ENCODE results near the gene PEX3.
A peak's percentile ranks its signal among the peaks of the same experiment; 100 is the strongest.

PEX3 gene

GRCh38 chr6:143451531-143451930, 926 bp downstream of the PEX3 start:
- no peak for ATAC-seq (ENCODE audit: insufficient read depth, low read depth)

GRCh38 chr6:143457563-143458359, 7.2 kb downstream of the PEX3 start:
- ATAC-seq (ENCODE audit: insufficient read depth, low read depth) (no peak), DNase-seq (no peak)
- no peak overlapping the region for H3K9ac ChIP-seq (ENCODE audit: low read depth, low read length)
- H2AFZ ChIP-seq (ENCODE audit: low read depth, low read length) = no peak overlapping the region
- TF ChIP-seq EZH2 (IDR thresholded peaks at IDR 0.05; ENCODE audit: borderline replicate concordance, low read depth, low read length, severe bottlenecking) = no peak
- no peak for TF ChIP-seq CTCF (IDR thresholded peaks at IDR 0.05; ENCODE audit: borderline replicate concordance, extremely low read depth, low read length, poor library complexity, severe bottlenecking)
- no peak overlapping the region for H3K4me3 ChIP-seq (ENCODE audit: low read depth in 1 of 2, low read length in 2 of 2)
- peaks cover 9% of the 10 kb centered on the region for H3K4me1 ChIP-seq (ENCODE audit: insufficient read depth, low read length)
- no peak overlapping the region for H3K27ac ChIP-seq (ENCODE audit: low read length)
- no peaks in the 10 kb centered on the region for H3K27me3 ChIP-seq (ENCODE audit: insufficient read depth, low read length, poor library complexity)
- H4K20me1 ChIP-seq (ENCODE audit: insufficient read depth, low read length) = no peaks in the 10 kb centered on the region
- no peaks in the 10 kb centered on the region for H3K9me3 ChIP-seq (ENCODE audit: insufficient read depth, low read length, severe bottlenecking)
- H3K36me3 ChIP-seq (ENCODE audit: insufficient read depth, low read length) = peaks cover 17% of the 10 kb centered on the region; the same call in 1 of the 2 replicates
- peaks cover 27% of the 10 kb centered on the region for H3K79me2 ChIP-seq (ENCODE audit: insufficient read depth, low read length)
- no peak overlapping the region for H3K4me2 ChIP-seq (ENCODE audit: insufficient read depth, low read length)

More at GRCh38 chr6:143451531-143451930, 926 bp downstream of the PEX3 start:
- H3K27me3 ChIP-seq (ENCODE audit: insufficient read depth, low read length, poor library complexity) = no peaks in the 10 kb centered on the region
- TF ChIP-seq EZH2 (IDR thresholded peaks at IDR 0.05; ENCODE audit: borderline replicate concordance, low read depth, low read length, severe bottlenecking) = no peak
- no peak for TF ChIP-seq CTCF (IDR thresholded peaks at IDR 0.05; ENCODE audit: borderline replicate concordance, extremely low read depth, low read length, poor library complexity, severe bottlenecking)
- H3K79me2 ChIP-seq (ENCODE audit: insufficient read depth, low read length) = peaks cover 70% of the 10 kb centered on the region
- no peaks in the 10 kb centered on the region for H3K9me3 ChIP-seq (ENCODE audit: insufficient read depth, low read length, severe bottlenecking)
- peak overlapping the region; percentile 75 for H3K9ac ChIP-seq (ENCODE audit: low read depth, low read length)
- H3K4me2 ChIP-seq (ENCODE audit: insufficient read depth, low read length) = peak overlapping the region; percentile 86
- DNase-seq = no peak
- peaks cover 4% of the 10 kb centered on the region; the same call in 1 of the 2 replicates for H3K36me3 ChIP-seq (ENCODE audit: insufficient read depth, low read length)
- H3K4me1 ChIP-seq (ENCODE audit: insufficient read depth, low read length) = peaks cover 39% of the 10 kb centered on the region
- peak overlapping the region; percentile 58 to 86; a peak in 3 of 4 replicates for H3K4me3 ChIP-seq (ENCODE audit: low read depth in 1 of 2, low read length in 2 of 2)
- H3K27ac ChIP-seq (ENCODE audit: low read length) = peak overlapping the region; percentile 79
- H4K20me1 ChIP-seq (ENCODE audit: insufficient read depth, low read length) = no peaks in the 10 kb centered on the region
- H2AFZ ChIP-seq (ENCODE audit: low read depth, low read length) = peak overlapping the region; percentile 93

GRCh38 chr6:143465546-143465945, 14.9 kb downstream of the PEX3 start:
- no peak for DNase-seq
- H3K9ac ChIP-seq (ENCODE audit: low read depth, low read length) = no peak overlapping the region

More at GRCh38 chr6:143465546-143465945, 14.9 kb downstream of the PEX3 start:
- H3K4me1 ChIP-seq (ENCODE audit: insufficient read depth, low read length) = no peaks in the 10 kb centered on the region
- H3K27ac ChIP-seq (ENCODE audit: low read length) = no peak overlapping the region
- H4K20me1 ChIP-seq (ENCODE audit: insufficient read depth, low read length) = no peaks in the 10 kb centered on the region
- no peak for ATAC-seq (ENCODE audit: insufficient read depth, low read depth)
- TF ChIP-seq EZH2 (IDR thresholded peaks at IDR 0.05; ENCODE audit: borderline replicate concordance, low read depth, low read length, severe bottlenecking) (no peak), CTCF (IDR thresholded peaks at IDR 0.05; ENCODE audit: borderline replicate concordance, extremely low read depth, low read length, poor library complexity, severe bottlenecking) (no peak)
- H3K4me2 ChIP-seq (ENCODE audit: insufficient read depth, low read length) = no peak overlapping the region
- no peaks in the 10 kb centered on the region for H3K27me3 ChIP-seq (ENCODE audit: insufficient read depth, low read length, poor library complexity)
- H3K36me3 ChIP-seq (ENCODE audit: insufficient read depth, low read length) = peaks cover 23% of the 10 kb centered on the region; the same call in 1 of the 2 replicates
- H3K79me2 ChIP-seq (ENCODE audit: insufficient read depth, low read length) = no peaks in the 10 kb centered on the region
- no peaks in the 10 kb centered on the region for H3K9me3 ChIP-seq (ENCODE audit: insufficient read depth, low read length, severe bottlenecking)
- H2AFZ ChIP-seq (ENCODE audit: low read depth, low read length) = no peak overlapping the region
- H3K4me3 ChIP-seq (ENCODE audit: low read depth in 1 of 2, low read length in 2 of 2) = no peak overlapping the region

Measured in DND-41 (cell line).